Measurements from ENCODE around the gene CEP19.

GRCh38 chr3:196697270-196697669 is 14.8 kb downstream of the CEP19 start:
- TF ChIP-seq EZH2 (IDR thresholded peaks at IDR 0.05; ENCODE audit: insufficient read depth, poor library complexity, severe bottlenecking) (no peak), EZH2phosphoT487 (IDR thresholded peaks at IDR 0.05; ENCODE audit: insufficient read depth, low read depth) (no peak)
